Measurements from ENCODE around the gene TOB2. TPM values are rescaled to one million over a fixed set of nuclear protein-coding genes. Genes with fewer than 3 reads are reported as not detected.
A peak's percentile ranks its signal among the peaks of the same experiment; 100 is the strongest.
"Not testable (repeated sequence)": the region's sequence is repeated elsewhere in the genome, so short reads cannot be mapped to it uniquely, and the experiment has no call there.

The TOB2 gene
- polyA plus RNA-seq, 1 donor, result 35.2 TPM

DNA sequence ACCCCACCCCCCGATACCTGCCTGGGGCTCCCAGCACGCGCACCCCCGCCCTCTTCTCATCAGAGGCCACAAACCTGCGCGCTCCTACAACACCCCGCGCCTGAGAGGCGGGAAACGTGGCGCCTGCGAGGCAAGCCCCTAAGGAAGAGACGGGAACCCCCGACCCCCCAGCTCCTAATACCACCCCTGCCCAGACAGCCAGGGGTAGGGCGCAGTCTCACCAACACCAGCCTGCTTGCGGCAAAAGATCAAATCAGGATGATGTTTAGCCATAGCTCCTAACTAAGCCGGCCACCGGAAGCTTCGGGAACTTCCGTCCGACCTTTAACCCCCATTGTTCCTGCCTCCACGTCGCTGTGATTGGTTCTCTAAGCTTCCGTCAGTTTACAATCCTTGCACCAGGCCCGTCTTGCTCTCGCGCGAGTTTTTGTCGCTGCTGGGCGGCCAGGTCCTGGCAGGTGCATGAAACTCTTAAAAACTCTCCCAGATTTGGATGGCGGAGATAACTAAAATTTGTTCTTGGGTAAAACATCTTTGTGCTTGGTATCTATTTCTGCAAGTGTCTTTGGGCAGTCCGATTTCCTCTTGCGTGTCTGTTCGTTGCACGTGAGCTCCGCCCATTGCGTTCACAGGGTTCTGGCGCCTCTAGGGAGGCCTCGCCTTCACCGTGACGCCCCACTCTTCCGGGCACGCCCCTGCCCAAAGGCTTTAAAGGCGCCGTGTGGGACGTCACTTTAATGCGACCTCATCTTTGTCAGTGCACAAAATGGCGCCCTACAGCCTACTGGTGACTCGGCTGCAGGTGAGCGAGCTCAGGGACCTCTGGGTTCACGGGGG is 22.0 kb upstream of the TOB2 start, which contains the start of the genes ACO2 and PHF5A:
ACO2 (plus strand) TSS at position 737 of the 837 bp plus-strand sequence; CDS start at position 767, 30 bp downstream.
PHF5A (minus strand) TSS at position 312 of the 837 bp plus-strand sequence; CDS start at position 273, 39 bp downstream.
- peak; percentile 97 for DNase-seq (ENCODE audit: low read depth)

DNA sequence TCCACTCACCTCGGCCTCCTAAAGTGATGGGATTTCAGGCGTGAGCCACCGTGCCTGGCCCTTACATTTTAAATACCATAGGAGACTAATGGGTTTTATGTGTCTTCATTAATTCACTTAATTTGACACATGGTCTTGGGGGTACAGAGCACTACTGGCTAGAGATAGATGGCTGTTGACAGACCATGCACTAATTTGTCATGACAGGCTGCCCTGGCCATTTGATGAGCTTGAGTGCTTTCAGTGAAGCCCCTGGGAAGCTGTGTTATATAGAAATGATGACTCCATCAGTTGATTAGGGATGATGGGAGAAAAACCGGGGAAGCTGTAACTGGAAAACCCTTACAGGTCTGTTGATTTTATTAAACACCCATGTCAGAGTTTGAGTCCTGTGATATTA is 15.3 kb upstream of the TOB2 start:
- DNase-seq (ENCODE audit: low read depth), result no peak

- not testable (repeated sequence) for DNase-seq (ENCODE audit: low read depth)
Measured at GRCh38 chr22:41460071-41460470, 13.5 kb upstream of the TOB2 start.

GRCh38 chr22:41459431-41459830 is 12.8 kb upstream of the TOB2 start:
- no peak for DNase-seq (ENCODE audit: low read depth)

DNA sequence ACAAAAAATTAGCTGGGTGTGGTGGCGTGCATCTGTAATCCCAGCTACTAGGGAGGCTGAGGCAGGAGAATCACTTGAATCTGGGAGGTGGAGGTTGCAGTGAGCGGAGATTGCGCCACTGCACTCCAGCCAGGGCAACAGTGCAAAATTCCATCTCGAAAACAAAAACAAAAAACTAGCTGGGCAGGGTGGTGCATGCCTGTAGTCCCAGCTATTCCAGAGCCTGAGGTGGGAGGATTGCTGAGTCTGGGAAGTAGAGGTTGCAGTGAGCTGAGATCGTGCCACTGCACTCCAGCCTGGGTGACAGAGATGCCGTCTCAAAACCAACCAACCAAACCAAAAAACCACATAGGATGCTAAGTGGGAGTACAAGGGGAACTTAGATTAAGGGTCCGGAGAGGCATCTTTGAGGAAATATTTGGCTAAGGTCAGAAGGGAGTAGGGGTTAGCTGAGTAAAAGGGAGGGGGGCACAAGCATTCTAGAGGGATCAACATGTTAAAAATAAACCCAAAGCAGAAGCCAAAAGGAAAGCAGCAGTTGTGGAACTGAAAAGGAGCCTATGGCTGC is 11.6 kb upstream of the TOB2 start:
- DNase-seq (ENCODE audit: low read depth), result no peak

DNA sequence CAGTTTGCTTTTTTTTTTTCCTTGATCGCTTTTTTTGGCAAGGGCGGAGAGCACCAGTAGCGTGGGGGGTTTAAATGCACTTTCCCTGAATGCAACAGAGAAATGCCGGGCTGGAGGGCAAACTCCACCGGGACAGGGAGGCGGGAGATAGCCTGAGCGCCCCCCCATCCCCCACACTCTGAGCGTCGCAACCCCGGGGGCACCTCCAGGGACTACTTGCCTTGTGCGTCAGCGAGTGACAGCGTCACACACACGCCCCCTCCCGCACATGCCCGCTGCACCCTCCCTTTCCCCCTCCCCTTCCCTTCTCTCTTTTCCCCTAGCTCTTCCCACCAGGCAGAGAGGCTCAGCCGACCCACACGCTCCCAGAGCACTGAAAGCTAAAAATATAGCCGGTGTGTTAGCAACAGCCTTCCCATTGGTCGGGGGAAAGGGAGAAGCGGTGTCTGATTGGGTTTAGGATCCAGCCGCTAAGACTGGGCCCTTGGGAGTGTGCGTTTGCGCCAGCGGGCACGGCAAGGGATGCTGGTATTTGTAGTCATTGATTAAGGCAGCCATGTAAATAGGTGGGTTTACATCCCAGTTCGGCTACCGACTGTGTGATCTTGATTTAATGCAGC is 1.7 kb upstream of the TOB2 start:
- DNase-seq (ENCODE audit: low read depth), result peak; percentile 99

GRCh38 chr22:41447435-41448188 is 1.0 kb upstream of the TOB2 start:
- peak; percentile 68 for DNase-seq (ENCODE audit: low read depth)

- DNase-seq (ENCODE audit: low read depth), result no peak
Measured at GRCh38 chr22:41446057-41446501, 522 bp downstream of the TOB2 start.

DNA sequence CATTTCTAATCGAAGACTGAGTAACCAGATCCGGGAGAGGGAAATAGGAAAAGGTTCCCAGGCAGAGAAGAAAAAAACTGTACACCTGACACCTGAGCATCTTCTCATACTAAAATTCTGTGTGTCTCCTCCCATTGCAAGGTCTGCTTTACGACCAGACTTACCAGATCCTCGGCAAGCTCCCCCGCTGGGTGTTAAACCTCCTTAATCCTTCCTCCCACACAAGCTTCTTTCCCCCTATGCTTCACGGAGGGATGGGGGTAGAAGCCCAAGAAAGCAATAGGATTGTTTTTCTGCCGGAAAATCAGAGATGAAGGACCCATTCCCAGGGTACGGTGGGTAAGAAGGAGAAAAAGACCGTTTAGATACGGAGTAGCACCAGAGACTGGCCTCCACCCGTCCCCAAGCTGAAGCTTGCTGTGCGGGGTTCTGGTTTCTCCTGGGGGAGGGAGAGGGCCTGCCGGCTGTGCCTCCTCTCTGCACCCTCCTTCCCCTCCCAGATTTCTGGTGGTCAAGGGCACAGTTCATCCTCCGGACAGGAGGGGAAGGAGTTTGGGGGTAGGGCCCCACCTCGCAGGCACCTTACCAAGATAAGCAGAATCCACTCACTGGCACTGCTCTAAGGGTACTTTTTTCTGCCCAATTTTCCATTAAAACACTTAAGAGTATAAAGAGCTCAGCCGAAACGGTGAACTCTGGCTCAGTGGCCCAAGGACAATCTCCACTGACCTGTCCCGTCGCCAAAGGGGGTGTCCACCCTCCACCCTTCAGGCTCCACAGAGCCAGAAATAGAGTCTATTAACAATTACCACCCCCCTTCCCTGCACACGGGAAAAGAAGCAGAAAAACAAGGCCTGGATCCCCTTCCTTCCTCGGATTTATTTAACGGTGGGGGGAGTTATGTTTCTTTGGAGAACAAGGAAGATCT is 1.2 kb downstream of the TOB2 start:
- no peak for DNase-seq (ENCODE audit: low read depth)

DNA sequence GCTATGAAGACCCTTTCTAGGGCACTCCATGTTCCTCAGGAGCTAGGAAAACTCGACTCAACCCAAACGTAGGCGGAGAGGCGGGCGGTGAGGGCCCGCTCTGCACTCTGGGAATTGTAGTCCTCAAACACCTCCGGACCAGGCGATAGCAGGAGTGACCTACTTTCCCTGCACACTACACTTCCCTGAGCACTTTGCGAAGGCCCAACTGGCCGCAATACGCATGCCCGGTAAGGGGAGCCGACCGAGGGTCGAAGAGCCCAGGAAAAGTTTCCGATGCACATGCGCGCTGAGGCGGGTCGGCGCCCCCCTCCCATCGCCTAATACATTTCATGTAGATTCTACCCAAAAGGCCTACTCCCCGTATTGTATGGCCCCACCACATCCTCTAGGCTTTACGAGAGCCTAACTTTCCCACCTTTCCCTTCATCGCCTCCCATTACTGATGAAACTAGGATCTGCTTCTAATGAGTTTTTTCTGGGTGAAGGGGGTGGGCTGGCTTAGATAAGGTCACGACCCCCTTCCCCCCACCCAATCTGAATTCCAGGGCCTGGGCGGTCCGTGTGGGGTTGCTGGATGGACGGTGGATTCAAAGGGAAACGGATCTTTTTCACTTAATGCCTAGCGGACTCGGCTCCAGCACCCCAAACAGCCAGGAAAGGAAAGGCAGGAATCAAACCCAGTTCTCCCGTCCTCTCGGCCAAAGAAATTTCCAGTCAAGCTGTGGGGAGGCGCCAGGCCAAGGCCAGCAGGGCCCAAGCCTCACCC is 2.1 kb downstream of the TOB2 start:
- DNase-seq (ENCODE audit: low read depth), result peak; percentile 98

- no peak for DNase-seq (ENCODE audit: low read depth)
Measured at GRCh38 chr22:41442240-41442792, 4.3 kb downstream of the TOB2 start.

- DNase-seq (ENCODE audit: low read depth), result not testable (repeated sequence)
Measured at GRCh38 chr22:41440511-41440910, 6.1 kb downstream of the TOB2 start.

- no peak for DNase-seq (ENCODE audit: low read depth)
Measured at GRCh38 chr22:41437198-41437597, 9.4 kb downstream of the TOB2 start.

DNA sequence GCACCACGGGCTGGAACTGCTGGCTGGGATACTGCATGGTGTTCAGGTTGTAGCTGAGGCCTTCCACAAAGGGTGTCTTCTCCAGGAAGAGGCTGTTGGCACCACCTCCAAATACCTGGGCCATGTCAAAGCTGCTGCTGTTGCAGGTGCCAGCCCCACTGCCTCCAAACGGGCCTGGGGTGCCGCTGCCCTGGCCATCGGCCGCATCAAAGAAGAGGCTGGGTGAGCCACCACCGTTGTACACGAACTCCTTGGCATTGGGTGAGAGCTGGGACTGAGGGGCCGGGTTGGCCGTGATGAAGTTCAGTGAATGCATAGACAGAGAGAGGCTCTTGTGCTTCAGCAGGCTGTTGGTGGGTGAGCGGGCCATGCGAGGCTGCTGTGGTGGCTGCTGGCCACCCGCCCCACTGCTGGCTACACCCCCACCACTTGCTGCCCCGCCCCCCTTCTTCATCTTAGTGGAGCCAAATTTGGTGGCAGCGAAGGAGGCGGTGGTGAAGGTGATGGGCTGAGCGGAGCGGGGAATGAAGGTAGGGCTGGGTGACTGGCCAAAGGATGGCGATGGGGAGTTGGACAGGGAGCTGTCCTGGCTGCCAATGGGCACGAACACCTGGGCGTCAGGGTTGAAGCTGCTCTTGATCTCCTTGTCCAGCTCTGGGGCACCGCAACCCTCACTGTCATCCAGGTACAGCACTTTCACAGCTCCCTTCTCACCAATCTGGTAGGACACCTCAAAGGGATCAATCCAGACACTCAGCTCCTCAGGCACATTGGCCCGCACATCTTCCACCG is 10.1 kb downstream of the TOB2 start:
- DNase-seq (ENCODE audit: low read depth), result no peak

GRCh38 chr22:41435560-41435959 is 11.0 kb downstream of the TOB2 start:
- DNase-seq (ENCODE audit: low read depth), result no peak

GRCh38 chr22:41434361-41435003 is 12.1 kb downstream of the TOB2 start:
- DNase-seq (ENCODE audit: low read depth), result not testable (repeated sequence)

DNA sequence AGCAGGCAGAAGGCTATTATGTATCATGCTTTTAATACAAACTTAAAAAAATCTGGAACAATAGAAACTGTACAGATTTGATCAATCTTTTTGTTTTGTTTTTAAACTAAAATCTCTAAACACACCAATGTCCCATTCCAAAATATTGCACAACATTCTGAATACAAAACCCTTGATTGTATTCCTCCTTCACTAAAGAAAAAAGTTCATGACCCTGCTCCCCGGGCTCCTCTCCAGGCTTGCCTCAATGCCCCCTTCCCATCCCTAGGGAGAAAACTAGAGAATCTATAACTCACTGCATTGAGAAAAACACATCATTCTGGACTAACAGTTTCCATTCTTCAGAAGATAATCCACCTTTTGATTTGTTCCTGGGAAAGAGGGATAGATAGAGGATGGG is 13.1 kb downstream of the TOB2 start:
- not testable (repeated sequence) for DNase-seq (ENCODE audit: low read depth)

GRCh38 chr22:41431656-41432055 is 14.9 kb downstream of the TOB2 start:
- DNase-seq (ENCODE audit: low read depth), result no peak
